ENCODE measurements around the gene SKI. TPM values are rescaled to one million over a fixed set of nuclear protein-coding genes. Genes with fewer than 3 reads are reported as not detected.

The SKI gene
- total and polyA plus RNA-seq, 2 experiments from 2014 or later: 5.1 to 21.9 TPM

- TF ChIP-seq EZH2 (IDR thresholded peaks at IDR 0.05; ENCODE audit: borderline replicate concordance) (no peak), EZH2phosphoT487 (IDR thresholded peaks at IDR 0.05; ENCODE audit: low read depth, severe bottlenecking, unreplicated experiment) (no peak)
- TF ChIP-seq, protein P1, sequence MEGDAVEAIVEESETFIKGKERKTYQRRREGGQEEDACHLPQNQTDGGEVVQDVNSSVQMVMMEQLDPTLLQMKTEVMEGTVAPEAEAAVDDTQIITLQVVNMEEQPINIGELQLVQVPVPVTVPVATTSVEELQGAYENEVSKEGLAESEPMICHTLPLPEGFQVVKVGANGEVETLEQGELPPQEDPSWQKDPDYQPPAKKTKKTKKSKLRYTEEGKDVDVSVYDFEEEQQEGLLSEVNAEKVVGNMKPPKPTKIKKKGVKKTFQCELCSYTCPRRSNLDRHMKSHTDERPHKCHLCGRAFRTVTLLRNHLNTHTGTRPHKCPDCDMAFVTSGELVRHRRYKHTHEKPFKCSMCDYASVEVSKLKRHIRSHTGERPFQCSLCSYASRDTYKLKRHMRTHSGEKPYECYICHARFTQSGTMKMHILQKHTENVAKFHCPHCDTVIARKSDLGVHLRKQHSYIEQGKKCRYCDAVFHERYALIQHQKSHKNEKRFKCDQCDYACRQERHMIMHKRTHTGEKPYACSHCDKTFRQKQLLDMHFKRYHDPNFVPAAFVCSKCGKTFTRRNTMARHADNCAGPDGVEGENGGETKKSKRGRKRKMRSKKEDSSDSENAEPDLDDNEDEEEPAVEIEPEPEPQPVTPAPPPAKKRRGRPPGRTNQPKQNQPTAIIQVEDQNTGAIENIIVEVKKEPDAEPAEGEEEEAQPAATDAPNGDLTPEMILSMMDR (IDR thresholded peaks at IDR 0.05; ENCODE audit: poor library complexity): no peak
- no peaks in the 10 kb centered on the region for H3K9me3 ChIP-seq (ENCODE audit: low read depth)
- 94% methylated on average over 19 of the region's 20 CpGs for WGBS (ENCODE audit: low lambda C conversion rate, missing lambda C conversion rate)
- H2AFZ ChIP-seq: no peak overlapping the region
- H3K4me2 ChIP-seq: no peak overlapping the region
- no peaks in the 10 kb centered on the region for H3K36me3 ChIP-seq (replicated peaks; ENCODE audit: insufficient read depth, low read depth)
- DNase-seq (ENCODE audit: low spot score): no peak
- H3K27ac ChIP-seq: no peak overlapping the region
- H4K20me1 ChIP-seq (ENCODE audit: insufficient read depth, poor library complexity, severe bottlenecking): peaks cover 81% of the 10 kb centered on the region
- H3K79me2 ChIP-seq: peaks cover 99% of the 10 kb centered on the region
- no peaks in the 10 kb centered on the region for H3K9me2 ChIP-seq (replicated peaks; ENCODE audit: insufficient read depth)
- H3K27me3 ChIP-seq: no peaks in the 10 kb centered on the region
- H3K4me3 ChIP-seq: no peak overlapping the region
- no peaks in the 10 kb centered on the region for H3K4me1 ChIP-seq (ENCODE audit: insufficient read depth)
These were observed 60.9 kb downstream of the SKI start for GRCh38 chr1:2288816-2289536.

- H3K27ac ChIP-seq: no peak overlapping the region
- WGBS (ENCODE audit: low lambda C conversion rate, missing lambda C conversion rate): 85% methylated on average over 5 of the region's 9 CpGs
- no peaks in the 10 kb centered on the region for H3K27me3 ChIP-seq
- no peaks in the 10 kb centered on the region for H3K9me3 ChIP-seq (ENCODE audit: low read depth)
- no peaks in the 10 kb centered on the region for H3K4me1 ChIP-seq (ENCODE audit: insufficient read depth)
- no peak overlapping the region for H3K4me2 ChIP-seq
- H3K36me3 ChIP-seq (replicated peaks; ENCODE audit: insufficient read depth, low read depth): no peaks in the 10 kb centered on the region
- no peak for DNase-seq (ENCODE audit: low spot score)
- H2AFZ ChIP-seq: no peak overlapping the region
- no peak overlapping the region for H3K4me3 ChIP-seq
- TF ChIP-seq EZH2 (IDR thresholded peaks at IDR 0.05; ENCODE audit: borderline replicate concordance): no peak
- TF ChIP-seq EZH2phosphoT487 (IDR thresholded peaks at IDR 0.05; ENCODE audit: low read depth, severe bottlenecking, unreplicated experiment): no peak
- TF ChIP-seq, protein P1 (IDR thresholded peaks at IDR 0.05; ENCODE audit: poor library complexity): no peak
- peaks cover 82% of the 10 kb centered on the region for H4K20me1 ChIP-seq (ENCODE audit: insufficient read depth, poor library complexity, severe bottlenecking)
- H3K79me2 ChIP-seq: peaks cover 99% of the 10 kb centered on the region
- H3K9me2 ChIP-seq (replicated peaks; ENCODE audit: insufficient read depth): no peaks in the 10 kb centered on the region
These were observed 61.5 kb downstream of the SKI start for GRCh38 chr1:2289607-2290006.

DNA sequence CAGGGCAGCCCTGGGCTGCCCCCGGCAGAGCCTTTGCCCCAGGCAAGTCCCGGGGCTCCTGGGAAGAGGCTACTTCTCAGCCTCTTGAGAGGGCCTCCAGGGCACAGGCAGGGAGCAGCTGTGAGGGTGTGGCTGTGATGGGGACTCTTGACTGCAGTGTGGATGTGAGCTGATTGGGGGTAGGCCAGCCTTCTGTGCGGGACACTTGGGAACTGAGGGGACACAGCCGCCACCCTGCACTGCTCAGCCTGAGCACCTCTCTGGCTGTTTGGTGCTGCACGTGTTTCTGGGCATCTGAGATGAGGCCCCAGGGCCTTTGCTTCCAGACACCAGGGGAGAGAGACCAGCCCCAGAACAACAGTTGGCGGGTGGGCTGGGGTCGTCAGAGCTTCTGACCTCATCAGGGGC, 62.1 kb downstream of the SKI start:
- WGBS (ENCODE audit: low lambda C conversion rate, missing lambda C conversion rate): 78% methylated on average over 7 of the region's 7 CpGs
- TF ChIP-seq, protein P1 (IDR thresholded peaks at IDR 0.05; ENCODE audit: poor library complexity): no peak
- TF ChIP-seq EZH2phosphoT487 (IDR thresholded peaks at IDR 0.05; ENCODE audit: low read depth, severe bottlenecking, unreplicated experiment) (no peak), EZH2 (IDR thresholded peaks at IDR 0.05; ENCODE audit: borderline replicate concordance) (no peak)
- no peak overlapping the region for H3K4me2 ChIP-seq
- no peaks in the 10 kb centered on the region for H3K9me3 ChIP-seq (ENCODE audit: low read depth)
- DNase-seq (ENCODE audit: low spot score): no peak
- no peaks in the 10 kb centered on the region for H3K4me1 ChIP-seq (ENCODE audit: insufficient read depth)
- H3K79me2 ChIP-seq: peaks cover 99% of the 10 kb centered on the region
- peaks cover 82% of the 10 kb centered on the region for H4K20me1 ChIP-seq (ENCODE audit: insufficient read depth, poor library complexity, severe bottlenecking)
- no peaks in the 10 kb centered on the region for H3K9me2 ChIP-seq (replicated peaks; ENCODE audit: insufficient read depth)
- H2AFZ ChIP-seq: no peak overlapping the region
- no peak overlapping the region for H3K27ac ChIP-seq
- no peaks in the 10 kb centered on the region for H3K27me3 ChIP-seq
- H3K4me3 ChIP-seq: no peak overlapping the region
- no peaks in the 10 kb centered on the region for H3K36me3 ChIP-seq (replicated peaks; ENCODE audit: insufficient read depth, low read depth)
